ENCODE results near the gene ZNF565. TPM values are rescaled to one million over a fixed set of nuclear protein-coding genes. Genes with fewer than 3 reads are reported as not detected.

ZNF565 gene
- total and polyA plus RNA-seq, 2 of the 13 experiments (the other 11 are each of a cell fraction or from before 2014, with no cell fraction given): 1.8 to 5.2 TPM

DNA sequence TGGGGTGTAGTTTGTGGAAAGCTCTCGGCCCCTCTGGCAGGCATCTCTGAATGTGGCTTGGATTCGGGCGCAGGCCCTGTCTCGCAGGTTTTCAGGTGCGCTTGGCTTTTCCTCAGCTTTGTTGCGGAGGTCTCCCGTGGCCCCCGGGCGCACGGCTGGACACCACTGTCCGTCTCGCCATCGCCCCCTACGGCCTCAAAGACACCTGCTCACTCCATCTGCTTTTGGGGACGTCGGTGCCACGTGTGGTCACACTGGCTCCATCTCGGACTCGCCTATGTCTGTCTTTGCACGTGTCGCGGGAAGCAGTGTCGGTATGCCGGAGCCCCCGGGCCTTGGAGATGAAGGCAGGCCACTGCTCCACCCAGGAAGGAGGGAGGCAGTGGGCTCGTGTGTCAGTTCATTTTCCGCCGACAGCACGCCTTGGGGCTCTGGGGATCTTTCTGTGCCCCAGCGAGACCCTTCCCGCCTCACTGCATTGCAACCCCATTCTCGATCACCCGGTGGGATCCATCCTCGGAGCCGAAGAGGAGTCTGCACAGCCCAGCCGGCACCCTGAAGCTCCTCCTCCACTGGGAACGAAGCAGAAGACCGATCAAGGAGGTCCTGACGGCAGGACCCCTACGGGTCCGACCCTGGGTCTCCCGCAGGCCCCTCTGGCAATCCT is 42.5 kb upstream of the ZNF565 start:
- Histone ChIP-seq H3K4me2 (ENCODE audit: low read depth, low read length) (no peak overlapping the region), H3K4me1 (ENCODE audit: insufficient read depth, low read length) (no peaks in the 10 kb centered on the region), H3K27ac (ENCODE audit: extremely low read length, insufficient read depth, low read length) (no peak overlapping the region), H3K79me2 (ENCODE audit: insufficient read depth, low read length) (no peaks in the 10 kb centered on the region), H3K9ac (ENCODE audit: insufficient read depth, low read depth, low read length) (no peak overlapping the region), H3K36me3 (replicated peaks in 1 of 2; ENCODE audit: control insufficient read depth in 1 of 2, insufficient read depth in 2 of 2, low read length in 2 of 2) (no peaks in the 10 kb centered on the region), H3K4me3 (replicated peaks in 1 of 3; ENCODE audit: insufficient read depth in 1 of 3, low read depth in 2 of 3, low read length in 3 of 3) (no peak overlapping the region), H2AFZ (ENCODE audit: low read length) (no peak overlapping the region), H3K9me3 (ENCODE audit: low read length) (no peaks in the 10 kb centered on the region), H3K27me3 (ENCODE audit: control insufficient read depth in 1 of 2, insufficient read depth in 2 of 2, low read length in 2 of 2) (no peaks in the 10 kb centered on the region), H4K20me1 (ENCODE audit: insufficient read depth, low read length) (no peaks in the 10 kb centered on the region)
- TF ChIP-seq ZNF230 (CRISPR knock-in tag; IDR thresholded peaks at IDR 0.05) (no peak), ZNF256 (CRISPR knock-in tag; conservative IDR thresholded peaks at IDR 0.05) (no peak), ZNF800 (CRISPR knock-in tag; IDR thresholded peaks at IDR 0.05) (no peak), IKZF1 (IDR thresholded peaks at IDR 0.05) (no peak), ADNP (CRISPR knock-in tag; IDR thresholded peaks at IDR 0.05) (no peak), MIXL1 (CRISPR knock-in tag; IDR thresholded peaks at IDR 0.05) (no peak), PAX8 (CRISPR knock-in tag; IDR thresholded peaks at IDR 0.05; ENCODE audit: borderline replicate concordance) (no peak), ZNF335 (CRISPR knock-in tag; IDR thresholded peaks at IDR 0.05) (no peak), POLR2AphosphoS5 (IDR thresholded peaks at IDR 0.05; ENCODE audit: low read depth, low read length) (no peak), NCOR1 (IDR thresholded peaks at IDR 0.05; ENCODE audit: borderline replicate concordance, low read length) (no peak), PCBP2 (optimal IDR thresholded peaks at IDR 0.05; ENCODE audit: low read depth, low read length, poor library complexity, severe bottlenecking) (no peak), PPARG (CRISPR knock-in tag; conservative IDR thresholded peaks at IDR 0.05) (no peak), ZNF530 (CRISPR knock-in tag; IDR thresholded peaks at IDR 0.05; ENCODE audit: low read depth) (no peak), ZNF670 (CRISPR knock-in tag; IDR thresholded peaks at IDR 0.05; ENCODE audit: borderline replicate concordance) (no peak), ZNF704 (CRISPR knock-in tag; IDR thresholded peaks at IDR 0.05; ENCODE audit: borderline replicate concordance) (no peak), FOSL1 (CRISPR knock-in tag; IDR thresholded peaks at IDR 0.05; ENCODE audit: borderline replicate concordance) (no peak), SIN3A (IDR thresholded peaks at IDR 0.05; ENCODE audit: borderline replicate concordance, low read depth, low read length) (no peak), KLF11 (CRISPR knock-in tag; IDR thresholded peaks at IDR 0.05) (no peak), SMAD3 (CRISPR knock-in tag; IDR thresholded peaks at IDR 0.05) (no peak)
- TF ChIP-seq, protein P1, sequence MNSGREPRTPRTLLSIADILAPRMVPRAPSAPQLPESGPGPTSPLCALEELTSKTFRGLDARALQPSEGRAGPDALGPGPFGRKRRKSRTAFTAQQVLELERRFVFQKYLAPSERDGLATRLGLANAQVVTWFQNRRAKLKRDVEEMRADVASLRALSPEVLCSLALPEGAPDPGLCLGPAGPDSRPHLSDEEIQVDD (CRISPR knock-in tag; IDR thresholded peaks at IDR 0.05; ENCODE audit: borderline replicate concordance): no peak
- no TSS peak for BruUV-seq (replicated peaks)
- ChIA-PET CTCF (ENCODE audit: low intra/inter-chr PET ratio, low total read pairs) (no interaction called here), POLR2A (no interaction called here)
- no peak for DNase-seq (ENCODE audit: low spot score)
- no peak for FAIRE-seq
- ATAC-seq: no peak
- intact Hi-C loops (cut with micrococcal nuclease; ENCODE audit: unreplicated experiment): no loop called here
- in situ Hi-C loops (cut with HindIII; ENCODE audit: extremely low pct_ligation_motif_present, low pct_unique_long_range_greater_than_20kb): no loop called here
- WGBS (ENCODE audit: low lambda C conversion rate): 85% methylated on average over 24 of the region's 42 CpGs

All from HepG2 (cell line).